A549 (cell line): ENCODE results near the gene SHANK2. TPM values are rescaled to one million over a fixed set of nuclear protein-coding genes. Genes with fewer than 3 reads are reported as not detected.

ENCODE experiments used
- ATAC-seq, 2 experiments: fragments of 200-7000 bp in 1 of 2; fragments of >200 bp in 1 of 2; cut with Nextera tagmentation in 1 of 2; cut with Tn5 transposase in 1 of 2; 3 replicates each; pipeline versions ENCODE4 v1.8.0 to v1.9.1; 2018 to 2020; ENCODE audit warnings: mild to moderate bottlenecking in 1 of 2, moderate library complexity in 1 of 2
- CTCF ChIA-PET: fragments of 300-600 bp; sonication (Branson Sonifier 250); formaldehyde crosslinking; extraction: SDS; loops from one replicate; lab custom pipeline; 2021; ENCODE audit warnings: antibody characterized with exemption, inconsistent platforms; lab: Yijun Ruan, JAX
- POLR2A ChIA-PET: fragments of 350-600 bp; formaldehyde crosslinking; extraction: SDS; loops from one replicate; lab custom pipeline; 2021; ENCODE audit warnings: antibody characterized with exemption, inconsistent platforms; lab: Yijun Ruan, JAX
- DNase-seq, 2 experiments: peaks; one replicate each; pipeline versions ENCODE4 v3.0.0 to v3.0.0-alpha.2; 2011 to 2016; ENCODE audit warnings: low read depth in 1 of 2, low spot score in 1 of 2
- FAIRE-seq: peaks from 2 replicates; lab custom pipeline; 2011; peaks lifted over from hg19 to GRCh38; lab: Jason Lieb, UNC
- H3K27ac ChIP-seq, 2 experiments: fragments of >200 bp; sonication (Bioruptor Twin); formaldehyde crosslinking; 3 replicates each; pipeline ENCODE4 v1.5.1; 2016 to 2017
- H3K4me1 ChIP-seq: fragments of >200 bp; sonication (Bioruptor Twin); formaldehyde crosslinking; 3 replicates; pipeline ENCODE4 v1.6.1; 2016
- H3K4me2 ChIP-seq: fragments of >200 bp; sonication (Bioruptor Twin); formaldehyde crosslinking; 3 replicates; pipeline ENCODE4 v1.6.1; 2016
- H3K4me3 ChIP-seq: fragments of >200 bp; sonication (Bioruptor Twin); formaldehyde crosslinking; 3 replicates; pipeline ENCODE4 v1.5.1; 2016
- H3K9me3 ChIP-seq: fragments of >200 bp; sonication (Bioruptor Twin); formaldehyde crosslinking; 3 replicates; pipeline ENCODE4 v1.6.1; 2016
- CBX2 ChIP-seq: fragments of 200-600 bp; sonication (generic); IDR thresholded peaks from 2 replicates; pipeline ENCODE4 v1.6.1; 2016; ENCODE audit warnings: low read depth, mild to moderate bottlenecking, borderline replicate concordance
- CBX8 ChIP-seq: fragments of 200-600 bp; sonication (generic); IDR thresholded peaks from 2 replicates; pipeline ENCODE4 v1.6.1; 2016
- EHF ChIP-seq: fragments of 250-450 bp; sonication (Bioruptor Pico); IDR thresholded peaks from 2 replicates; pipeline ENCODE4 v1.5.0; 2020; ENCODE audit warnings: mild to moderate bottlenecking
- ESRRA ChIP-seq: fragments of 150-350 bp; IDR thresholded peaks from 2 replicates; pipeline ENCODE4 v1.6.1; 2014; ENCODE audit warnings: mild to moderate bottlenecking, low read length, borderline replicate concordance
- FOSL2 ChIP-seq, 2 experiments: fragments of 450-650 bp in 1 of 2; fragments of >200 bp in 1 of 2; sonication (Bioruptor Twin) in 1 of 2; formaldehyde crosslinking; IDR thresholded peaks; 2 replicates each; pipeline versions ENCODE4 v1.5.0 to v1.6.1; 2016 to 2020; ENCODE audit warnings: mild to moderate bottlenecking in 1 of 2, moderate library complexity in 1 of 2
- HDAC2 ChIP-seq: fragments of 200-600 bp; sonication (generic); IDR thresholded peaks from 2 replicates; pipeline ENCODE4 v1.6.1; 2016
- HES2 ChIP-seq: fragments of >200 bp; sonication (Bioruptor Twin); formaldehyde crosslinking; IDR thresholded peaks from 2 replicates; pipeline ENCODE4 v1.6.1; 2016
- HOXA7 ChIP-seq: fragments of 250-450 bp; sonication (Bioruptor Pico); IDR thresholded peaks from 2 replicates; pipeline ENCODE4 v1.5.0; 2020; ENCODE audit warnings: mild to moderate bottlenecking, moderate library complexity
- JUN ChIP-seq, 2 experiments: fragments of >200 bp; sonication (Bioruptor Twin); formaldehyde crosslinking; IDR thresholded peaks; 2 replicates in 1 of 2; 3 replicates in 1 of 2; pipeline ENCODE4 v1.6.1; 2016 to 2017
- KDM1A ChIP-seq: fragments of 200-600 bp; sonication (generic); IDR thresholded peaks from 2 replicates; pipeline ENCODE4 v1.6.1; 2016; ENCODE audit warnings: low read depth, mild to moderate bottlenecking
- MAZ ChIP-seq: fragments of 150-350 bp; IDR thresholded peaks from 2 replicates; pipeline ENCODE4 v1.6.1; 2014; ENCODE audit warnings: antibody characterized with exemption, low read depth, low read length, borderline replicate concordance
- MYC ChIP-seq: IDR thresholded peaks from 2 replicates; pipeline ENCODE4 v1.6.1; 2012; ENCODE audit warnings: mild to moderate bottlenecking, inconsistent platforms, low read length, improper control_type of control experiment, borderline replicate concordance
- RAD21 ChIP-seq, 2 experiments: fragments of >200 bp in 1 of 2; sonication (Bioruptor Twin) in 1 of 2; formaldehyde crosslinking in 1 of 2; IDR thresholded peaks in 1 of 2; conservative IDR thresholded peaks in 1 of 2; 2 replicates in 1 of 2; 3 replicates in 1 of 2; pipeline ENCODE4 v1.6.1; 2012 to 2018; ENCODE audit warnings: inconsistent platforms in 1 of 2
- RARB ChIP-seq: fragments of 250-450 bp; sonication (Bioruptor Pico); IDR thresholded peaks from 2 replicates; pipeline ENCODE4 v1.8.0; 2021; ENCODE audit warnings: mild to moderate bottlenecking, moderate library complexity
- RCOR1 ChIP-seq: fragments of 150-350 bp; IDR thresholded peaks from 2 replicates; pipeline ENCODE4 v1.6.1; 2014; ENCODE audit warnings: antibody characterized with exemption, low read length, low read depth
- SMC3 ChIP-seq: fragments of >200 bp; sonication (Bioruptor Twin); formaldehyde crosslinking; IDR thresholded peaks from 3 replicates; pipeline ENCODE4 v1.6.1; 2018; ENCODE audit warnings: inconsistent platforms
- ZNF302 ChIP-seq: fragments of 250-450 bp; sonication (Bioruptor Pico); IDR thresholded peaks from 2 replicates; pipeline ENCODE4 v1.9.0; 2021; ENCODE audit warnings: inconsistent platforms, mild to moderate bottlenecking, moderate library complexity
- WGBS: methylation state at CpG from one replicate; pipeline ENCODE4 v1.1.6; 2017; ENCODE audit errors: missing lambda C conversion rate; 5-methylcytosine and 5-hydroxymethylcytosine counted together
- polyA plus RNA-seq, 4 experiments: library from polyadenylated mRNA; depleted of rRNA in 3 of 4; stranded (reverse); fragments of >200 nt; fragmentation: RNase III in 1 of 4; extraction: RNeasy Plus Mini Kit Qiagen cat#74134 plus additional on column Dnase treatment in 1 of 4; gene quantifications; 2 replicates in 3 of 4; 3 replicates in 1 of 4; pipeline ENCODE4 v1.2.3, GENCODE V29; 2011 to 2017
- TF ChIP-seq, protein P1 (sequence below): fragments of >200 bp; sonication (Bioruptor Twin); formaldehyde crosslinking; IDR thresholded peaks from 3 replicates; pipeline ENCODE4 v1.5.1; 2016
- TF ChIP-seq, protein P2 (sequence below): IDR thresholded peaks from 2 replicates; pipeline ENCODE4 v1.6.1; 2012

Gene SHANK2
- polyA plus RNA-seq, 2 of the 4 experiments (the other 2 are of a cell fraction), result 5.3 to 7.6 TPM

DNA sequence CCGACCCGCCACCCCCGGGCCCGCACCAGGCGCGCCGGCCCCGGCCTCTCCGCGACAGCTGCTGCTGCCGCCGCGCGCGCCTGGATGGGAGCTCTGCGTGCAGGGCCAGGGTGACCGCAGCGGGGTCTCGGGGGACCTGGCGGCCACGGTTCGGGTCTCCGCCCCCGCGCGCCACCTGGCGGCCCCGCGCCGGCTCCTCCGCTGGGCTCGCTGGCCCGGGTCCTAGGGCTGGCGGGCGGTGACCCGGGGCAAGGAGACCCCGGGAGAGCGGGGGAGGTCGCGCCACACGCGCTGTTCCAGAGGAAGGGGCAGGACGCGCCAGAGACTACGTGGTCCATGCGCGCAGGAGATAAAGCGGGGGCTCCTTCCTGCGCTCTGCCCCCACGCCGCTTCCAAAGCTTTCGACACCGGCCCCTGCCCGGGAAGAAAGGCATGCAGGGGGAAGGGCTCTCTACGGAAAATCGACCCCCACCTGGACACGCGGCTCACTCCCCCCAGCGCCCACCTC lies 562 bp downstream of the SHANK2 start:
- Histone ChIP-seq H3K27ac (peak overlapping the region; percentile 99), H3K4me1 (peaks cover 32% of the 10 kb centered on the region), H3K9me3 (no peaks in the 10 kb centered on the region), H3K4me3 (peak overlapping the region; percentile 99), H3K4me2 (peak overlapping the region; percentile 75)
- POLR2A ChIA-PET, result interaction anchor here (1.0 to 3.3 kb wide), 4 partner anchors 11 to 197 kb away, joined by 3 to 29 read pairs (median 12); no protein-coding TSS in a partner anchor
- FAIRE-seq, result no peak
- peak; percentile 37 to 80 for DNase-seq
- peak; percentile 49 to 64 for ATAC-seq
- WGBS, result 0% methylated on average over 1 of the region's 59 CpGs
- no peak for TF ChIP-seq FOSL2 (IDR thresholded peaks at IDR 0.05)
- TF ChIP-seq FOSL2 (CRISPR knock-in tag; IDR thresholded peaks at IDR 0.05), result no peak
- TF ChIP-seq, protein P1, sequence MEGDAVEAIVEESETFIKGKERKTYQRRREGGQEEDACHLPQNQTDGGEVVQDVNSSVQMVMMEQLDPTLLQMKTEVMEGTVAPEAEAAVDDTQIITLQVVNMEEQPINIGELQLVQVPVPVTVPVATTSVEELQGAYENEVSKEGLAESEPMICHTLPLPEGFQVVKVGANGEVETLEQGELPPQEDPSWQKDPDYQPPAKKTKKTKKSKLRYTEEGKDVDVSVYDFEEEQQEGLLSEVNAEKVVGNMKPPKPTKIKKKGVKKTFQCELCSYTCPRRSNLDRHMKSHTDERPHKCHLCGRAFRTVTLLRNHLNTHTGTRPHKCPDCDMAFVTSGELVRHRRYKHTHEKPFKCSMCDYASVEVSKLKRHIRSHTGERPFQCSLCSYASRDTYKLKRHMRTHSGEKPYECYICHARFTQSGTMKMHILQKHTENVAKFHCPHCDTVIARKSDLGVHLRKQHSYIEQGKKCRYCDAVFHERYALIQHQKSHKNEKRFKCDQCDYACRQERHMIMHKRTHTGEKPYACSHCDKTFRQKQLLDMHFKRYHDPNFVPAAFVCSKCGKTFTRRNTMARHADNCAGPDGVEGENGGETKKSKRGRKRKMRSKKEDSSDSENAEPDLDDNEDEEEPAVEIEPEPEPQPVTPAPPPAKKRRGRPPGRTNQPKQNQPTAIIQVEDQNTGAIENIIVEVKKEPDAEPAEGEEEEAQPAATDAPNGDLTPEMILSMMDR, result peak; percentile 79
- peak; percentile 89 for TF ChIP-seq SMC3
- TF ChIP-seq RAD21 (conservative IDR thresholded peaks at IDR 0.05 in 1 of 2, IDR thresholded peaks at IDR 0.05 in 1 of 2), result peak; percentile 45 to 73; a peak in 4 of 5 replicates
- TF ChIP-seq HES2, result no peak
- CTCF ChIA-PET, result interaction anchor here (0.5 to 6.2 kb wide), 43 partner anchors 11 to 1024 kb away, joined by 3 to 77 read pairs (median 4); no protein-coding TSS in a partner anchor

DNA sequence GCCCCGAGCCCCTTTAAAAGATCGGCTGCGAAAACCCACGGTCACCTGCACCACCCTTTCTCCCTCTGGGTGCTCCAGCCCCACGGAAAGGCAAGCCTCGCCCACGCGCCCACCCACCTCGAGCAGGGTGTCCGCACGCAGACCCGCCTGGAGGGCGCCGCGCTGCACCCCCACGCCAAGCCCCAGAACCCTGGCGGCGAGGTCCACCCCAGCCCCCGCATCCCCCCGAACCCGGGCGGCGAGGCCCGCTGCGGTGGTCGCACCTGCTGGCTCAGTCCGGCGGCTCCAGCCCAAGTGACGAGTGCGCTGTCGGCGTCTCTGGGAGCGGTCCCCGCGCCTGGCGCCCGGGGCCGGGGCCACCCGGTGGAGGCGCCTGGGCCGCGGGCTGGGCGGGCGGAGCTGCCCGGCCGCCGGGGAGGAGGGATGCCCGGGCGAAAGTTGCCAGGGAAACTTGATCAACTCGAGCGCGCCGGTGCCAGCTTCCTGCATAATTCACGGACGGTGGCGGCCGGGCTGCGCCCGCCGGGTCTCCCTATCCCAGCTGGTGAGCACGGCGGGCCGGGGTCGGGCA lies 1.1 kb downstream of the SHANK2 start:
- TF ChIP-seq EHF (CRISPR knock-in tag), result no peak
- no peak for TF ChIP-seq FOSL2 (IDR thresholded peaks at IDR 0.05)
- no peak for TF ChIP-seq FOSL2 (CRISPR knock-in tag; IDR thresholded peaks at IDR 0.05)
- TF ChIP-seq HOXA7, result no peak
- no peak for TF ChIP-seq MYC
- no peak for TF ChIP-seq CBX8
- TF ChIP-seq, all 56 proteins: peak for 0
- WGBS, result 13% methylated on average over 27 of the region's 64 CpGs
- H3K9me3 ChIP-seq, result no peaks in the 10 kb centered on the region
- POLR2A ChIA-PET, result interaction anchor here (1.0 to 3.3 kb wide), 3 partner anchors 10 to 198 kb away, joined by 3 to 29 read pairs (median 15); no protein-coding TSS in a partner anchor
- CTCF ChIA-PET, result interaction anchor here (0.5 to 6.2 kb wide), 34 partner anchors 12 to 1023 kb away, joined by 3 to 77 read pairs (median 4); no protein-coding TSS in a partner anchor
- peak overlapping the region; percentile 99 for H3K27ac ChIP-seq
- H3K4me2 ChIP-seq, result peak overlapping the region; percentile 75
- H3K4me1 ChIP-seq, result peaks cover 32% of the 10 kb centered on the region
- peak in 1 of 2 experiments; percentile 5; a peak in 2 of 6 replicates for ATAC-seq
- peak in 1 of 2 experiments; percentile 40 for DNase-seq
- FAIRE-seq, result no peak
- peak overlapping the region; percentile 99 for H3K4me3 ChIP-seq

- H3K4me1 ChIP-seq, result peaks cover 32% of the 10 kb centered on the region
- POLR2A ChIA-PET, result interaction anchor here (2.8 to 3.3 kb wide), 2 partner anchors 10 to 48 kb away, joined by 15 to 29 read pairs; no protein-coding TSS in a partner anchor
- TF ChIP-seq RARB (CRISPR knock-in tag), result no peak
- no peak for TF ChIP-seq ESRRA
- H3K4me3 ChIP-seq, result peak overlapping the region; percentile 99
- peak overlapping the region; percentile 75 for H3K4me2 ChIP-seq
- CTCF ChIA-PET, result interaction anchor here (0.8 to 6.2 kb wide), 19 partner anchors 11 to 164 kb away, joined by 3 to 77 read pairs (median 5); no protein-coding TSS in a partner anchor
- ATAC-seq (no peak), DNase-seq (no peak), FAIRE-seq (no peak)
- no peaks in the 10 kb centered on the region for H3K9me3 ChIP-seq
- 83% methylated on average over 25 of the region's 27 CpGs for WGBS
- H3K27ac ChIP-seq, result peak overlapping the region; percentile 99
Measured at GRCh38 chr11:71250523-71251150, 1.7 kb downstream of the SHANK2 start.

DNA sequence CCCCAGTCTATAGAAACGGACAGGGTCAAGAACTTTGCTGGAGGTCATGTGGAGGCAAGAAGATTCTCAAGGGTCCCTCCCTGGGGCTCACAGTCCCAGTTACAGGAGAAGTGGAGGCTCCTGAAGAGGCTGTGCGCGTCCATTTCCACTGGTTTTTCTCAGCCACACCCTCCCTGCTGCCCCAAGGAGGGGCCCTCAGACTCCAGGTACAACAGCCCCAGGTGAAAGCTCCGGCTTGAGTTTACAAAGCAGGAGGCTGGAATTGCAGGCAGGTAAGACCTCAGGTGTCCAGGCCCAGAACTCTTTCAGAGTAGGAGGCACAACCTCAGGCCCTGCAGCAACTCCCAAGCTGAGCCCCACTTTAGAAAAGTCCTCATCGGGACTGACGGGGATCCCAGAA lies 3.1 kb downstream of the SHANK2 start:
- ChIA-PET CTCF (interaction anchor here (1.5 to 6.2 kb wide), 3 partner anchors 10 to 94 kb away, joined by 3 to 77 read pairs (median 39); no protein-coding TSS in a partner anchor), POLR2A (no interaction called here)
- WGBS, result 87% methylated on average over 6 of the region's 6 CpGs
- ATAC-seq, result no peak
- no peak overlapping the region; the same call in 2 of the 3 replicates for H3K4me2 ChIP-seq
- peaks cover 26% of the 10 kb centered on the region for H3K4me1 ChIP-seq
- TF ChIP-seq KDM1A (no peak), ZNF302 (no peak), HDAC2 (no peak), RCOR1 (no peak), CBX2 (no peak), MAZ (no peak), JUN (IDR thresholded peaks at IDR 0.05) (no peak)
- TF ChIP-seq, protein P2, sequence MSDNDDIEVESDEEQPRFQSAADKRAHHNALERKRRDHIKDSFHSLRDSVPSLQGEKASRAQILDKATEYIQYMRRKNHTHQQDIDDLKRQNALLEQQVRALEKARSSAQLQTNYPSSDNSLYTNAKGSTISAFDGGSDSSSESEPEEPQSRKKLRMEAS, result no peak
- no peak overlapping the region for H3K27ac ChIP-seq
- H3K4me3 ChIP-seq, result no peak overlapping the region
- no peaks in the 10 kb centered on the region for H3K9me3 ChIP-seq
- DNase-seq, result no peak
- no peak for FAIRE-seq
